GM19239 (cell line): Measurements from ENCODE around the gene CASZ1.

ENCODE experiments used
- DNase-seq: peaks from one replicate; pipeline ENCODE4 v3.0.0; 2011; ENCODE audit warnings: low spot score; ENCODE audit not compliant: insufficient read length
- FAIRE-seq: peaks from 2 replicates; lab custom pipeline; 2011; peaks lifted over from hg19 to GRCh38; lab: Jason Lieb, UNC

The CASZ1 gene

DNA sequence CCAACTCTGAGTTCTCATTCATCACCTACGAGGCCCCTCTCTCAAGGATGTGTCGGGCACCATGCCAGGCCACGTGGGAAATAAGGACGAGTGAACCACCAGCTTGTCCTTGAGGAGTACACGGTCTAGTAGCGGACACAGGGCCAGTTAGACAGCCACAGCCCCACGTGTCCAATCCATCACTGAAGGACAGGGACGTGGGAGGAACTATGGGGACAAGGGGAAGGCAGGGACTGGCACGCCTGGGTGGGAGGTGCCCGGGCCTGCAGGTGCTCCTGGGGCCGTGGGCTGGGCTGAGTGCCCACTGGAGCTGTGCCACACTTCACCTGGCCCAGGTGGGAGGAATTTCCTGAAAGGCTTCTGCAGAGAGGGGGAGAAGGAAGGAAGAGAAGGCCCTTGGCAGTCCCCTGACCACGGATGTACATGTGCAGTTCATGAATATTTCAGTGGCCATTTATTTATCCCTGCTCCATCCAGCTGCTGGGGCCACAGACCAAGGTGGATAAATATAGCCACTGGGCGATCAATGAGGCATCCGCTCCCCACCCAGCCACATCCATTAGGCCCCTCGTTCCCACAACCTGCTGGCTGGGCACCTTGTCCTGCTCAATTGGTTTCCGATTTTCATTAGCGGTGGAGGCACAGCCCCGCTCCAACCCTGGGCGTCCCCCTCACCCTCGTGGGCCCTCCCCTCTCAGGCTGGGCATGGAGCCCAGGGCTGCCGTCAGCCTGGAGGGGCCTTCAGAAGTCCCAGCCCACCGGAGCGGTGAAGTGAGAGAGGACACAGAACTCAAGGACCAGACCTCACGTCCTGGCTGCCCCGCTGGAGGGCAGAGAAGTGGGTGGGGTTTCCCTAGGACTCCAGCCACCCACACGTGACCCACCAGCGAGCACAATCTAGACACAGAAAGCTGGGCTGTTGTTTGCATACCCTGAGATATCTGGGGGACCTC lies 59.5 kb downstream of the CASZ1 start:
- no peak for FAIRE-seq
- DNase-seq = no peak

DNA sequence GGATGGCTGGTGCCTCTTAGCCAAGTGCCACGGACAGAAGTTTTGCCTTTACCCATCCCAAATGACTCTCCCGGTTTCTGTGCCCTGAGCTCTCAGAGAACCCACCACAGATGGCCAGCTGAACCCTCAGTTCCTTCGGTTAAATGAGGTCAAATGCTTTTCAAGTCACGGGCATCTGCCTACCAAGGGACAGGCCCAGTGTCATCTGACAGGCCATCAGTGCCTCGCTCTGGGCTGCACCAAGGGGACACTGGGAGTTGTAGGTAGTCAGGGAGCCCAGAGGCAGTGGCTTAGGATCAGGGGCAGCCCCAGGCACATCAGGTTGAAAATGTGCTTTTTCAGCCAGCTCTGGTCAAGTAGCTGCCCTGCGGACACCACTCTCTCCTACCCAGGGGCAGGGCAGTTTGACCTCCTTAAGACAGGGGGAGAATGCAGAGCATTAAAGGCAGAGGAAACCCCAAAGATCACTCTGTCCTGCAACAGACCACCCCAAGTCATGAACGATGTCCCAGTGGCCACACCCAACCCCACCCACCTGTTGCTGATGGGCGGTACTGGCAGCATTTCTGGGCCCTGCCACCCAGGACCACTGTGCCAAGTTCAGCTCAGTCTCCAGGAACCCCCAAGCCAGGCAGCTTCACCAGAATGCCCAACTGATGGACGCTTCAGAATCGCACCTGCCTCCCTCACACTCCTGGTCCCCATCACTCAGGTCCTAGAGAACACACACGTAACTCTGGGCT lies 60.7 kb downstream of the CASZ1 start:
- DNase-seq (no peak), FAIRE-seq (no peak)

DNA sequence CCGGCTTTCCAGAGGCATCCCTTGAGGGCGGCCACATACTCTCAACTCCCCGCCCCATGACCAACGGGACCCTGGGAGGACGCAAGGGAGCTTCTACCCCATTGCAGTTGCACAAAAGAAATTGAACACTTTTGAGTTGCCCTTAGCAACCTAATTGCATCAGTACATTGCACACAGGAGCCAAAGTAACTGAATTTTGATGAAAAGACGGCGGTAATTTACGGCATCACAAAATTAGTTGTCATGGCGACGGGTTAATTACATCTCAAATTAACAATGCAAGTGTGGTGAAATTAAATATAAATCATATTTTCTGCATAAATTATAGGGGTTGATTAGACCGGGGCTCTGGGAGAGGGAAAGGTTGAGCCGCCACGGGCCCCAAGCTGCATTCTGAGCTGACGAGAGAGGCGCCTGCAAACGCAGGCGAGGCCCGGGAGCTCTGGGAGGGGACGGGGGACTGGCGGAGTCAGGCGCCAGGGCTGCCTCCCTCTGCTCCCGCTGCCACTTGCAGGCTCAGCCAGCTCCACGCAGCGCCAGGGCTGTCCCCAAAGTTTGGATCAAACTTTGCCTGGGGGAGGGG lies 61.4 kb downstream of the CASZ1 start:
- no peak for FAIRE-seq
- no peak for DNase-seq

DNA sequence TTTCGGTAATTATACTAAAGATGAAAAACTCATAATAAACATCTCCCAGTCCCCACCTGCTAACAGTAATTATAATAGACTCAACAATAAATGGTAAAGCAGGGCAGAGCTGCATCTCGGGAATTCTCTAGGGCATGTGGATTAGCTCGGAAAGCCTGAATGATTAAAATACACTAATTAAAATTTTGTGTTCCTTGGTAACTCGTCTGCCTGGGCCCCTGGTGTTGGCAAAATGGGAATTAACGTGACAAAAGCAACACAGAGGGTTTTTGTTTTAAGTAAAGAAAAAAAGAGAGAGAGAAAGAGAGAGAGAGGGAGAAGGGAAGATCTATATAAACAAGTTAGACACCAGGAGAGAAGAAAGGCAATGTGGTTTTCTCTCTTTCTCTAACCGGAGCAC lies 62.1 kb downstream of the CASZ1 start:
- FAIRE-seq (no peak), DNase-seq (no peak)

DNA sequence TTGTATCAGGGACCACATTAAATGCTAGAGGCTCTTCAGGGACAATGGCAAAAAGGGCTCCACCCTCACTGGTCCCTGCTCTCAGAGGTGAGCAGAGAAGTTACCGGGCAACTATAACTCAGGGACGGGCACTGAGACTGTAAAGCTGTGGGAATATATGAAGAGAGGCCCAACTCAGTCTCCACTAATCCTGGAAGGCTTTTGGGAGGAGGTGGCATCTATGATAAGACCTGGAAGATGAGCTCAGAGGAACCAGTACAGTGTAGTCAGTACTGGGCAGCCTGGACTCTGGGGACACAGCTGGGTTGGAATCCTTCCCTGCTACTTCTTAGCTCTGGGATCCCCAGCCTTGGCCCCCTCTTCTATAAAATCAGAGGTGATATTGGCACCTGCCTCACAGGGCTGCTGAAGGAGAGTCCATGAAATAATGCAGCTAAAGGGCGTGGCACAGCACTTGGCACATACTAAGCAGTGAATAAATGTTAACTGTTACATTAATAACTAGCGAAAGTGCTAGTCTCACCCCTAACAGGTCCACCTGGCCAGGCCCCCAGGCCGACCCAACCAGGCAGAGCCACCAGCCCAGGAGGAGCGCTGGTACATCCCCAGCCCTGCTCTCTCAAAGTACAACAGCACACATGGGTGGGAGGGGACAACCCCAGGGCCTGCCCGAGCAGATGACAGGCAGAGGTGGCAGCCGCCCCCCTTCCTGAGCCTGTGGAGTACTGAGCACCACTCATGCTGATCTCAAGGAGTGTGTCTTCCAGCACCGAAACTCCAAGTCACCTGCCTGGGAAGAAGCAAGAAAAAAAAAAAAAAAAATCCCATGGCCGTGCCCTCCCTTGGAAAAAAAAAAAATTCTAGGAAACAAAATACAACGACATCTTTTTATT lies 62.7 kb downstream of the CASZ1 start:
- DNase-seq = no peak
- no peak for FAIRE-seq

DNA sequence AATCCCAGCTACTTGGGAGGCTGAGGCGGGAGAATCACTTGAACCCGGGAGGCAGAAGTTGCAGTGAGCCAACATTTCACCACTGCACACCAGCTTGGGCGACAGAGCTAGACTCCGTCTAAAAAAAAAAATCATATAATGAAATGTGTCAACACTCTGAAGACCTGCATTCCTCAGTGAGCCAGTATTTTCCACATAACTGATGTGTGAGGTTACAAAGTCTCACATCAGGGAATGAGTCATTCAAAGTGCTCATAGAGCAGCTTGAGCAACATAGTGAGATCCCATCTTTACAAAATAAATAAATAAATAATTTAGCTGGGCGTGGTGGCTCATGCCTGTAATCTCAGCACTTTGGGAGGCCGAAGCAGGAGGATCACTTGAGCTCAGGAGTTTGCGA lies 65.5 kb downstream of the CASZ1 start:
- DNase-seq = no peak
- FAIRE-seq = no peak

DNA sequence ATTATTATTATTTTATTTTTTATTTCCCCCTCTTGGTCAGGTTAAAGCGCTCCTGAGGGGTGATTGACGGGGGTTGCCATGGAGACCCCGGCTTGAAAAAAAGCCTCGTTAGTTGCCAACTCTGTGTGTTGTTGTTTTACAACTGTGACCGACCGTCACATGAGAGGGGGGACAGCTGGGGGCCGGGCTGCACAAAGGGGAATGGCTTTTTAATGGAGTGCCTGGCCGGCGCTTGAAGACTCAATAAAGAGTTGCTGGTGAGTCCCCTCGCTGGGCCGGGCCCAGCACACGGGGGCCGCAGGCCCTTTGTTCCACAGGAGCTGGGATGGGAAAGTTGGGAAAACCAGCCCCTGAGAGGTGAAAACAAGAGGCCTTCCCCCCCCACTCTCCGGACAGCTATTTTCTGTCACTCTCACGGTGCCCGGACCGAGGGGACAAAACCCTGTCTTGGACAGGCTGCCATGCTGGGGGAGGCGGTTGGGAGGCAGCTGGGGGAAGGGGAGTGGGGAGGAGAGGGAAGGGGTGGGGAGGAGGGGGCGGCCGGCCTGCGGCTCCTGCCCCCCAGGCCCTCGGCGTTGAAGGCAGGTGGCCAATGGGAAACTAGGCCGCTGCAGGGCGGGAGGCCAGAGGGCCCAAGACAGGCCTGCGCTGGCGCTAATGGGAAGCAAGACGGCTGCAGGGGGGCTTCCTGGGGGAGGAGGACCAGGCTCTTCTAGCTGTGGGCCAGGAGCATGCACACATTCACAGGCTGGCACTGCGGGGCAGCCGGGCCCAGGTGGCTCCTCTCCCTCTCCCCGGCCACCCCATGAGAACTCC lies 67.6 kb downstream of the CASZ1 start:
- no peak for FAIRE-seq

DNA sequence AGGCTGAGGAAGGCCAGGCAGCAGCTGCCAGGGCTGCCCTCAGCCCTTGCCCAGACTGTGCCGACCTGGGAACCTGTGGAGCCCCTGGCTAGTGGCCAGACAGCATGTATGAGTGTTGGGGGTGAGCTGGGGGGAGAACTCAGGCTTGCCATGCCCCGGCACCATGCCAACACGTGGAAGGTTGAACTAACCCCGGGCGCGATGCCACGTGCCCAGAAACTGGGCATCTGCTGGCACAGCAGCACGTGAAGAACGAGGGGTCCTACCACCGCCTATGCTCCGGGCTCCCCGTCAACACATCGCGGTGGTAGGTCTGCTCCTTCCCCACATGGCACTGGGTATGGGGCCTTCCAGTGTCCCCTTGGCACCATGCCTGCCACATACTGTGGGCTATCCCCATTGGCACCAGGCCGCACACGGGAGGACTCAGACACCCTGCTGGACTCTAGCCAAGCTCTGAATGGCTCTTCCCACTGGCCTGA lies 68.7 kb downstream of the CASZ1 start:
- DNase-seq = no peak
- no peak for FAIRE-seq

More for the DNA sequence above, 67.6 kb downstream of the CASZ1 start:
- no peak for DNase-seq

DNA sequence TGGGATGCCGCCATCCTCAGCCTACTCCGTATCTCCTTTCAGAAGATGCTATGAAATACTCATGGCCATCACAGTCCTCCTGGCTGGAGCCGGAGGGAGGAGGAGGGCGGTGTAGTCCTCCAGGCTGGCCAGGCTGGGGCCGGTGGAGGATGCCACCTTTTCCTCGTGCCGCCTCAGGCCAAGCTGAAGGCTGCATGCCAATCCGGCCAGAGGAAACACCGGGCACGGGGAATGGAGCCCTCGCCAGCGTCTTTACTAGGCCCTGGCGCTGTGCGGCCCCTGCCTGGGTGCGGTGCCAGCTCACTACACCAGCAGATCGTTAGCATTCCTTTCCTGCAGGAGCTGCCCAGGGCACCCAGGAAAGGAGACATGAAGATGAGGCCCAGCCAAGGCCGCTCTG lies 70.1 kb downstream of the CASZ1 start:
- FAIRE-seq = no peak

DNA sequence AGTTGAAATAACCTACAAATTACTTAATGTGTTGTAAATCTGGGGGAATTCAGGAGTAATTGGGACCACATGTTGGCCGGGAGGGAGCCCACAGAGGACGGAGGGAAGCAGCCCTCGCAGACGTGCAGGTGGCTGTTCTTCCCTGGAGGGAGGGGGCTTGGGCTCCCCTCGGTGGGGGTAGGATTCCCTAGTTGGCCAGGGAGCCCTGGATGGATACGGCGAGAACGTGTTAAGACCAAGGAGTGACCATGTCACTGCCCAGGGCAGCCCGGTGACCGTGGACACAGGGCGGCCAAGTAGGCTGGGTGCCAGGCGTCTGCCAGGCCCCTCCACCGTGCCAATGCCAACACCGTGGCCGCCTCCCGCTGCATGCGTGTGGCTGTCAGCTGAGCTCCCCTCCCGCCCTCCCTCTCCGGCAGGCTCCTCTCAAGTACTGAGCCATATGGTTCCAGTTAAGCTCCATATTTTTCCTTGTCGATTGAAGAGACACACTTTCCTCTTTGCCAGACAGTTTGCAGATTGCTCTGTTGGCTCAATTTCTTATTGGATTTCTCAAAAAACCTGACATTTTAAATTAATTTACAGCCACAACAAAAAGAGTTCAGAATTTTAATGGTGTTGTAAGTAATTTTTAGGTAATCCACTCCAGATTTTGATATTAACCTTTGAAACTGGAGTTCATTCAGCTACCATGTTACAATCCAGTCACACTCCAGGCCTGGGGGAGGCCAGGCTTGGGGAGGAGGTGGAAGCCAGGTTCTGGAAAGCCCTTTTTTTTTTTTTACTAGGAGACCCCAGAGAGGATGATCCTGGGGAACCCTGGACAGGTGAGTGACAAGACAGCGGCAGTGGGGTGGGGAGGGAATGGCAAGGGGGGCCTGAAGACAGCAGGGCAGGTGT lies 71.2 kb downstream of the CASZ1 start:
- no peak for DNase-seq
- no peak for FAIRE-seq

More for the DNA sequence above, 70.1 kb downstream of the CASZ1 start:
- no peak for DNase-seq

DNA sequence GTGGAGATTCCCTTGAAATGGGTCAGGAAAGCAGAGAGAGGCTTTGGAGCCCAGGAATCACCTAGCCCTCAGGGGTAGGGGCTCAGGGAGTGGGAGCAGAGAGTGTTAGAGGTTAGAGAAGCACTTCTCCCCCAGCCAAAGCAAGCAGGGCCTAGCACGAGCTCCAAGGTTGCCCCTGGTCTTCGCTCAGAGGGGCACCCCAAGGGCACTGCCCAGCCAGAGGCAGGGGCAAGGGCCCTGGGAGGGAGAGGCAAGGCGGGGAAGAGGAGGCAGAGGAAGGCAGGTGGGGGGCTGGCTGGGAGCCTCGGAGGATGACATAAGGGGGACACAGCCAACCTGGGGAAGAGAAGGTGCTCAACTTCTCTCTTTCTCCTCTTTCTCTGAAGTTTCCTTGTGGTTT lies 71.9 kb downstream of the CASZ1 start:
- FAIRE-seq = no peak
- no peak for DNase-seq

DNA sequence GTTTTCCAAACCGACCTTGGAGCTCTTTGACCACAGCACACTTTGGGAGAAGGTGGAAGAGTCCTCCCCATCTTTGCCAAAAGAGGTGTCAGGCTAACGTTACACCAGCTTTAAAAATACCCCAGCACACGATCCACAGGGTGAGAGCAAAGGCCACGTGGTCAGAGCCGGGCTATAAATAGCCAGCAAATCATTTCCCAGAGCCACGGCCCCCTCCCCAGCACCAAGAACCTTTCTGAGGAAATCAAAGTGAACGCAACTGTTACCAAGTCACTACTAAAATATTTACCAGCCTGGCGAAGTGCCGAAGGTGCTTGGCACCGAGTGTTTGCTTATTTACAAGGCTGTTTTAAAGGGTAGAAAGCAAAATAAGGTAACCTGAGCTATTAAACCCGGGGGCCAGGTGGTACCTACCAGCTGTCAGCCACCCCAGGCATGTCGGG lies 72.4 kb downstream of the CASZ1 start:
- DNase-seq (no peak), FAIRE-seq (no peak)

DNA sequence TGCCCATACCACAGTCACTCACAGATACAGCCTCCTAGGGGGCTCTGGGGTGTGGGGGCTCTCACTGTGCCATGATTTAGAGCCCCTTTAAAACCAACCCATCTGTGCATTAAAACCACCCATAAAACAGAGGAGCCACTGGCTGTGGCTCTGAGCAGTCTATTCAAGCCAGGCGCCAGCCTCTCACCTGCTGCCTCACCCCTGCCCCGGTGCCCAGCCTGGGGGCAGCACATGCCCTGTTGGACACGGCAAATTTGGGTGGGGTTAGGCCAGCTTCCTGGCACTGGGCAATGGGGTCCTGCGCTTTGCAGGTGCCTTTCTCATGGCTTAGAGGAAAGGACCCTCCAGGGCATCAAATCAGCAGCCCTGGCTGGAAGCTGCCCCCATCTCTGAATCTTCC lies 73.1 kb downstream of the CASZ1 start:
- FAIRE-seq = no peak
- no peak for DNase-seq

DNA sequence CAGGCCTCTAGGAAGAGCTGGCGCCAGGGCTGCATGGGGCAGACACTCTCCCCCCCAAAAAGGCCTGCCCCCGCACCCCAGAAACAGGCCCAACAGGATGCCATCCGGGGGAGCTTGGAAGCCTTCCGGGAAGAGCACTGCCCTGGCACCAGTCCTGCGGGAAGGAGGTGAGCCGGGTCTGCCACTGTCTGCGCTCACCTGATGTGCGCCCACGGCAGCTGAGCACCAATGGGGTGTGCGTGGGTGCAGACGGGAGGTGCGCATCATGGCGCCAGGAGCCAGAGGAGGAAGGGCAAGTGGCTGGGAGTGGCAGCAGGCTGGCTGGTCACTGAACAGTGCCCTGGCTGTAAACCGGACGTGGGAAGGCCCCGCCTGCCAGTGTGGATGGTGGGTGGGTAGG lies 73.6 kb downstream of the CASZ1 start:
- FAIRE-seq (no peak), DNase-seq (no peak)

DNA sequence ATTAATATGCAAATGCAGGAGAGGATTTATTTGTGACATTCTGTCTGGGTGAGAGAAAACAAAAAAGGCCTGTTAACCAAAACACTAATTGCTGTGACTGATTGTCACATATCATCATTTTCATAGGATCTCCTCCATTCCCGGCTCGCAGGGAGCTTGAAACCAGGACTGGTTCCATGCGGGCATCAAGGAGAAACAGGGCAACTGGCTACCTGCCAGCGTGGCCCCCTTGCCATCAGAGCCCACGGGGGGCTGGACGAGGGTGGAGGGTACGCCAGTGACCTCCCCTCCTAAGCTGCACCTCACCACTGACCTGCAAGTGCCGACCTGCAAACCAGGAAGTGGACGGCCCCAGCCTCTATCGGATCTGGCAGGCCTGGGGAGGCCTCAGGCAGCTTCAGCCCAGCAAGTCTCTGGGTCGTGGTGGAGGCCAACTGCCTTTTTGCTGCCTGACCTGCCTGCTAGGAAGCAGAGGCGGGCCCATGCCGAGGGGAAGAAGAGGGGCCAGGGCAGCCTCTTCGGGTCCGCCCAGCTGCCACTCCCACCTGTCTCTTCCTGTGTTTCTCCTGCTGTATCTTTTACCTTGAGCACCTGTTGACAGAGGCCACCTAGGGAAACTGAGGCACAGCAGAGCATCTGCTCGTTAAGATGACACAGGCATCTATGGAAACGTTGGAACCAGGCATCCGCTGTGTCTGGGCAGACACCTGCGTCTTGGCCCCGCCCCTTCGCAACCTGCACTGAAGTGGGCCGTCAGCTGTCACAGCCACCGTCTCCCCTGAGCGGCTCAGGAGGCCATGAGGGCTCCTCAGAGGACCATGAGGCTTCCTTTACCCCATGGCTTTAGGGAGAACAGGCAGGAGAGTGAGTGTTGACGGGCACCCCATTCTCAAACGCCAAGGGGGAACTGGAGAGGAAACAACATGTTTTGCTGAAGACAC lies 74.8 kb downstream of the CASZ1 start:
- FAIRE-seq (no peak), DNase-seq (no peak)

DNA sequence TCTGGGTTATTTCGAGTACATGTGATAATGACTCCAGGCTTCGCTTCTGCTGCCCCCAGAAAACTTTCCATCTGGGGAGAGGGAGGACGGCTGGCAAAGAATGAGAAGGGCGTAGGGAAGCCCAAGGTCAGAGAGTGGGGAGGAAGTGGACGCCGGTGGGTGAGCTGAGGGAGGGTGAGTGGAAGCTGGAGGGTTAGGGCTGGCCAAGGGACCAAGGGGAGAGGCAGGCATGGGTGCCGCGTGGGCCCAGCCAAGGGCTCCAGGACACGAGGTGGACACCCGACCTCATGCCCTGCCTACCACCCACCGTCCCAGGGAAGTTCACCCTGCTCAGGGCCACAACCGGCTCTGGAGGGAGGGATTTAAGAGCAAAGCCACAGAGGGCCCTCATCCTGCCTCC lies 75.8 kb downstream of the CASZ1 start:
- FAIRE-seq = no peak
- no peak for DNase-seq

DNA sequence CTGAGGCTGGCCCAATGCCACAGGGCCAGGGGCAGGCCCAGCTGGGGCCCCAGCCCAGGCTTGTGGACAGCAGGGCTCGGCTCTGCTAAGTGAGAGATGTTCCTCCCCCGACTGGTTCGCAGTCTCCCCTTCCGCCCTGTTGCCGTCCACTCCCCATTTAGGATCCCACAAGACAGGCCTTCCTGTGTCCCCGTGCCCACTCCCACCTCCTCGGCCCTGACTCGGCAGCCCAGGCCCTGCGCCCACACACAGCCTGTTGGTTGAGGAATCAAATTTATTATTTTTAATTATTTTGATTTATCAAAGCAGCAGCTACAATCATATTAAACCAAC lies 78.4 kb downstream of the CASZ1 start:
- no peak for FAIRE-seq
- no peak for DNase-seq
